Measurements from ENCODE around the gene FGF14.

Gene FGF14

GRCh38 chr13:101833671-101834070, 568.2 kb downstream of the FGF14 start:
- DNase-seq: no peak

- no peak for DNase-seq
These were observed 571.8 kb downstream of the FGF14 start for GRCh38 chr13:101830035-101830434.

- no peak for DNase-seq
These were observed 572.4 kb downstream of the FGF14 start for GRCh38 chr13:101829484-101829883.

- no peak for DNase-seq
These were observed 573.7 kb downstream of the FGF14 start for GRCh38 chr13:101828119-101828518.

- DNase-seq: no peak
These were observed 584.0 kb downstream of the FGF14 start for GRCh38 chr13:101817898-101818297.

GRCh38 chr13:101811881-101812280, 590.0 kb downstream of the FGF14 start:
- DNase-seq: no peak

- no peak for DNase-seq
These were observed 590.5 kb downstream of the FGF14 start for GRCh38 chr13:101811284-101811839.

- DNase-seq: no peak
These were observed 602.7 kb downstream of the FGF14 start for GRCh38 chr13:101799196-101799595.

- DNase-seq: no peak
These were observed 603.4 kb downstream of the FGF14 start for GRCh38 chr13:101798437-101798836.

GRCh38 chr13:101795460-101795859, 606.4 kb downstream of the FGF14 start:
- no peak for DNase-seq

GRCh38 chr13:101795025-101795424, 606.8 kb downstream of the FGF14 start:
- no peak for DNase-seq

GRCh38 chr13:101792189-101792588, 609.7 kb downstream of the FGF14 start:
- no peak for DNase-seq

- DNase-seq: no peak
These were observed 616.0 kb downstream of the FGF14 start for GRCh38 chr13:101785858-101786257.

- DNase-seq: no peak
These were observed 617.5 kb downstream of the FGF14 start for GRCh38 chr13:101784313-101784712.

GRCh38 chr13:101783554-101783953, 618.3 kb downstream of the FGF14 start:
- DNase-seq: no peak

- DNase-seq: no peak
These were observed 621.6 kb downstream of the FGF14 start for GRCh38 chr13:101780211-101780610.

- DNase-seq: no peak
These were observed 622.7 kb downstream of the FGF14 start for GRCh38 chr13:101779147-101779546.

GRCh38 chr13:101775267-101775666, 626.6 kb downstream of the FGF14 start:
- no peak for DNase-seq

GRCh38 chr13:101774393-101774792, 627.5 kb downstream of the FGF14 start:
- no peak for DNase-seq

GRCh38 chr13:101773062-101773461, 628.8 kb downstream of the FGF14 start:
- no peak for DNase-seq

- DNase-seq: no peak
These were observed 634.7 kb downstream of the FGF14 start for GRCh38 chr13:101767131-101767530.

GRCh38 chr13:101763191-101763590, 638.7 kb downstream of the FGF14 start:
- DNase-seq: no peak

- DNase-seq: no peak
These were observed 644.3 kb downstream of the FGF14 start for GRCh38 chr13:101757446-101758039.

GRCh38 chr13:101755228-101755887, 646.5 kb downstream of the FGF14 start:
- no peak for DNase-seq

GRCh38 chr13:101752432-101752831, 649.4 kb downstream of the FGF14 start:
- no peak for DNase-seq

Data from femur (tissue), 1 donor.